SK-N-SH (cell line): ENCODE results near the gene PSTK. TPM values are rescaled to one million over a fixed set of nuclear protein-coding genes. Genes with fewer than 3 reads are reported as not detected.

Source experiments
- CTCF ChIA-PET: fragments of 300-600, 350-600 bp; formaldehyde crosslinking; extraction: SDS; loops from one replicate; lab custom pipeline; 2021; lab: Yijun Ruan, JAX
- POLR2A ChIA-PET: fragments of 350-600 bp; sonication (Branson Sonifier 250); formaldehyde crosslinking; extraction: SDS; loops from one replicate; lab custom pipeline; 2020; ENCODE audit warnings: antibody characterized with exemption, inconsistent platforms; lab: Yijun Ruan, JAX
- DNase-seq: peaks from one replicate; pipeline ENCODE4 v3.0.0; 2012
- H2AFZ ChIP-seq: fragments of 200-600 bp; sonication (generic); 2 replicates; pipeline ENCODE4 v1.8.1; 2016; ENCODE audit warnings: antibody characterized with exemption, mild to moderate bottlenecking, low read depth
- H3F3A ChIP-seq: fragments of 200-600 bp; sonication (generic); replicated peaks from 2 replicates; pipeline ENCODE3; 2016; ENCODE audit warnings: antibody characterized with exemption, mild to moderate bottlenecking; ENCODE audit not compliant: insufficient read depth
- H3K27ac ChIP-seq, 2 experiments: fragments of 200-500 bp in 1 of 2; fragments of 200-600 bp in 1 of 2; sonication (Bioruptor generic) in 1 of 2; sonication (generic), shearing (Covaris generic) in 1 of 2; 2 replicates each; pipeline versions ENCODE4 v1.5.1 to v1.6.1; 2014 to 2016; ENCODE audit warnings: low read depth in 2 of 2, inconsistent platforms in 1 of 2, low read length in 1 of 2, mild to moderate bottlenecking in 1 of 2, mixed read lengths in 1 of 2
- H3K27me3 ChIP-seq: fragments of 200-600 bp; sonication (generic), shearing (Covaris generic); 2 replicates; pipeline ENCODE4 v1.6.1; 2016; ENCODE audit warnings: mixed run types; ENCODE audit not compliant: insufficient read depth
- H3K36me3 ChIP-seq, 2 experiments: fragments of 200-500 bp in 1 of 2; fragments of 200-600 bp in 1 of 2; sonication (Bioruptor generic) in 1 of 2; sonication (generic) in 1 of 2; replicated peaks in 1 of 2; 2 replicates each; pipeline versions ENCODE3 to v1.5.1; 2014 to 2016; ENCODE audit warnings: low read length in 1 of 2, mild to moderate bottlenecking in 1 of 2; ENCODE audit not compliant: insufficient read depth in 2 of 2, control insufficient read depth in 1 of 2
- H3K4me1 ChIP-seq, 2 experiments: fragments of 200-500 bp in 1 of 2; fragments of 200-600 bp in 1 of 2; sonication (Bioruptor generic) in 1 of 2; sonication (generic), shearing (Covaris generic) in 1 of 2; 2 replicates each; pipeline versions ENCODE4 v1.5.1 to v1.6.1; 2014 to 2016; ENCODE audit warnings: low read depth in 1 of 2, low read length in 1 of 2, mixed run types in 1 of 2; ENCODE audit not compliant: insufficient read depth in 2 of 2, control insufficient read depth in 1 of 2
- H3K4me2 ChIP-seq: fragments of 200-600 bp; sonication (generic), shearing (Covaris generic); 2 replicates; pipeline ENCODE4 v1.6.1; 2017; ENCODE audit warnings: mixed run types
- H3K4me3 ChIP-seq, 2 experiments: fragments of 200-500 bp in 1 of 2; fragments of 200-600 bp in 1 of 2; sonication (Bioruptor generic) in 1 of 2; sonication (generic), shearing (Covaris generic) in 1 of 2; 2 replicates each; pipeline versions ENCODE4 v1.5.1 to v1.8.1; 2014 to 2016; ENCODE audit warnings: low read depth in 2 of 2, inconsistent platforms in 1 of 2, low read length in 1 of 2, mild to moderate bottlenecking in 1 of 2, mixed read lengths in 1 of 2, moderate library complexity in 1 of 2
- H3K79me2 ChIP-seq: fragments of 200-600 bp; sonication (generic); 2 replicates; pipeline ENCODE4 v1.8.1; 2017; ENCODE audit warnings: mild to moderate bottlenecking; ENCODE audit not compliant: insufficient read depth
- H3K9ac ChIP-seq: fragments of 200-600 bp; sonication (generic); 2 replicates; pipeline ENCODE4 v1.6.1; 2017; ENCODE audit warnings: mixed run types
- H3K9me2 ChIP-seq: fragments of 200-600 bp; sonication (generic); 2 replicates; pipeline ENCODE4 v1.6.1; 2017; ENCODE audit warnings: mixed run types
- H3K9me3 ChIP-seq: fragments of 200-600 bp; sonication (generic); 2 replicates; pipeline ENCODE4 v1.6.1; 2017; ENCODE audit warnings: mixed run types, mild to moderate bottlenecking, moderate library complexity
- H4K20me1 ChIP-seq: fragments of 200-600 bp; sonication (generic); 2 replicates; pipeline ENCODE4 v1.6.1; 2017; ENCODE audit warnings: mild to moderate bottlenecking, mixed run types; ENCODE audit not compliant: insufficient read depth
- ELF1 ChIP-seq: IDR thresholded peaks from 2 replicates; pipeline ENCODE4 v1.4.0; 2012
- FOSL2 ChIP-seq: IDR thresholded peaks from 2 replicates; pipeline ENCODE4 v1.4.0; 2012; ENCODE audit warnings: low read depth, mild to moderate bottlenecking, moderate library complexity, borderline replicate concordance
- GATA2 ChIP-seq: sonication (generic); formaldehyde crosslinking; IDR thresholded peaks from 2 replicates; pipeline ENCODE4 v1.5.0; 2020; ENCODE audit warnings: mild to moderate bottlenecking, missing genetic modification reagents
- IRF3 ChIP-seq: fragments of 150-350 bp; IDR thresholded peaks from 2 replicates; pipeline ENCODE4 v1.6.1; 2016; ENCODE audit warnings: mild to moderate bottlenecking, low read depth, low read length
- MEF2A ChIP-seq: IDR thresholded peaks from 2 replicates; pipeline ENCODE4 v1.4.0; 2012; ENCODE audit warnings: low read depth, borderline replicate concordance
- MXI1 ChIP-seq: IDR thresholded peaks from 2 replicates; pipeline ENCODE4 v1.6.1; 2012; ENCODE audit warnings: mild to moderate bottlenecking, low read depth, low read length, improper control_type of control experiment
- NRF1 ChIP-seq: IDR thresholded peaks from 2 replicates; pipeline ENCODE4 v1.6.1; 2012; ENCODE audit warnings: low read depth, mild to moderate bottlenecking, low read length
- POLR2AphosphoS5 ChIP-seq: IDR thresholded peaks from 2 replicates; pipeline ENCODE4 v1.6.1; 2012; ENCODE audit warnings: low read depth, low read length
- RCOR1 ChIP-seq: fragments of 150-350 bp; IDR thresholded peaks from 2 replicates; pipeline ENCODE4 v1.6.1; 2017; ENCODE audit warnings: antibody characterized with exemption, low read length
- SIN3A ChIP-seq: IDR thresholded peaks from 2 replicates; pipeline ENCODE4 v1.6.1; 2012; ENCODE audit warnings: low read depth, mild to moderate bottlenecking, low read length, moderate library complexity, borderline replicate concordance
- SMC3 ChIP-seq: IDR thresholded peaks from 2 replicates; pipeline ENCODE4 v1.6.1; 2012; ENCODE audit warnings: low read depth, low read length, improper control_type of control experiment
- TCF12 ChIP-seq: IDR thresholded peaks from 2 replicates; pipeline ENCODE4 v1.4.0; 2012
- TEAD4 ChIP-seq: IDR thresholded peaks from 2 replicates; pipeline ENCODE4 v1.4.0; 2012; ENCODE audit warnings: mild to moderate bottlenecking, borderline replicate concordance; ENCODE audit not compliant: insufficient read depth
- USF1 ChIP-seq: IDR thresholded peaks from 2 replicates; pipeline ENCODE4 v1.4.0; 2012; ENCODE audit warnings: low read depth, borderline replicate concordance
- YY1 ChIP-seq: IDR thresholded peaks from 2 replicates; pipeline ENCODE4 v1.4.0; 2012; ENCODE audit warnings: low read depth, mild to moderate bottlenecking
- WGBS: methylation state at CpG from one replicate; pipeline ENCODE4 v1.1.6; 2017; ENCODE audit warnings: low lambda C conversion rate; 5-methylcytosine and 5-hydroxymethylcytosine counted together
- polyA plus RNA-seq, 3 experiments: library from polyadenylated mRNA; depleted of rRNA; stranded (reverse); fragments of >200 nt; gene quantifications; 2 replicates each; pipeline ENCODE4 v1.2.3, GENCODE V29; 2012

The PSTK gene
- polyA plus RNA-seq, 1 of the 3 experiments (the other 2 are of a cell fraction) = 8.4 TPM

GRCh38 chr10:122980209-122981065 lies at the start of gene PSTK (continued):
- TF ChIP-seq POLR2AphosphoS5 (peak; percentile 76), ELF1 (no peak), RCOR1 (0 out of 2 replicates have a peak, but pooled peaks have one; percentile 44), FOSL2 (no peak), IRF3 (no peak), MXI1 (peak; percentile 70), TEAD4 (no peak), MEF2A (no peak), USF1 (no peak), NRF1 (peak; percentile 87), SIN3A (peak; percentile 46; the same call in 1 of the 2 replicates), TCF12 (no peak; the same call in 1 of the 2 replicates)

GRCh38 chr10:122931088-122931906 lies 48.9 kb upstream of the PSTK start:
- Histone ChIP-seq H3K4me2 (no peak overlapping the region), H3K79me2 (peaks cover 16% of the 10 kb centered on the region; the same call in 1 of the 2 replicates), H3K36me3 (peaks cover 39 to 53% of the 10 kb centered on the region in 2 experiments), H4K20me1 (no peaks in the 10 kb centered on the region), H3K9me2 (no peaks in the 10 kb centered on the region), H3K27me3 (no peaks in the 10 kb centered on the region), H2AFZ (no peak overlapping the region), H3K27ac (no peak overlapping the region), H3F3A (no peaks in the 10 kb centered on the region), H3K4me3 (no peak overlapping the region), H3K9ac (no peak overlapping the region), H3K9me3 (no peaks in the 10 kb centered on the region), H3K4me1 (no peaks in the 10 kb centered on the region)
- CTCF ChIA-PET = no interaction called here
- no peak for DNase-seq
- TF ChIP-seq SMC3 = no peak
- TF ChIP-seq YY1 = no peak
- no peak for TF ChIP-seq MXI1
- TF ChIP-seq GATA2 (CRISPR knock-in tag) = no peak
- WGBS = 93% methylated on average over 6 of the region's 6 CpGs
- POLR2A ChIA-PET = no interaction called here
